B cell (primary cell): ENCODE data around the gene INPP4A. TPM values are rescaled to one million over a fixed set of nuclear protein-coding genes. Genes with fewer than 3 reads are reported as not detected.

Source experiments
- ATAC-seq: fragments of 200-7000 bp; cut with Tn5 transposase; one replicate; pipeline ENCODE4 v1.10.0; 2021; ENCODE audit warnings: low read depth, mild to moderate bottlenecking, moderate number of reproducible peaks, moderate library complexity
- CTCF ChIA-PET: fragments of 350-600 bp; sonication (Branson Sonifier 250); formaldehyde crosslinking; loops from one replicate; lab custom pipeline; 2021; ENCODE audit warnings: antibody characterized with exemption, inconsistent platforms; lab: Charles Lee
- POLR2A ChIA-PET: fragments of 350-600 bp; sonication (Branson Sonifier 250); formaldehyde crosslinking; loops from one replicate; lab custom pipeline; 2021; ENCODE audit warnings: antibody characterized with exemption; lab: Charles Lee
- DNase-seq: peaks from one replicate; pipeline ENCODE4 v3.0.0; 2013
- H2AFZ ChIP-seq: 2 replicates; pipeline ENCODE4 v1.6.1; 2012; ENCODE audit warnings: mild to moderate bottlenecking, low read depth, low read length; ENCODE audit not compliant: insufficient read depth, poor library complexity, severe bottlenecking
- H3K27ac ChIP-seq, 2 donors: 1 replicate in 1 of 2; 2 replicates in 1 of 2; pipeline ENCODE4 v1.5.1; 2012 to 2013; ENCODE audit warnings: low read length in 2 of 2, mild to moderate bottlenecking in 2 of 2, moderate library complexity in 1 of 2
- H3K27me3 ChIP-seq, 4 experiments: fragments of 200-600 bp in 1 of 4; sonication (generic) in 1 of 4; replicated peaks in 1 of 4; 1 replicate in 2 of 4; 2 replicates in 2 of 4; pipeline versions ENCODE4 v1.6.1 to v1.7.0; 2013 to 2016; ENCODE audit warnings: low read length in 3 of 4, mild to moderate bottlenecking in 2 of 4, mixed read lengths in 1 of 4, moderate library complexity in 1 of 4; ENCODE audit not compliant: insufficient read depth in 4 of 4, control insufficient read depth in 3 of 4; ENCODE audit errors: control extremely low read depth in 1 of 4
- H3K36me3 ChIP-seq, 2 experiments: replicated peaks in 1 of 2; 1 replicate in 1 of 2; 2 replicates in 1 of 2; pipeline versions ENCODE4 v1.6.1 to v1.7.1; 2013; ENCODE audit warnings: low read length in 1 of 2; ENCODE audit not compliant: insufficient read depth in 2 of 2, control insufficient read depth in 1 of 2; ENCODE audit errors: control extremely low read depth in 1 of 2, extremely low read depth in 1 of 2
- H3K4me1 ChIP-seq, 2 donors: fragments of 200-600 bp in 1 of 2; sonication (generic) in 1 of 2; 1 replicate in 1 of 2; 2 replicates in 1 of 2; pipeline versions ENCODE4 v1.5.1 to v1.6.1; 2013 to 2017; ENCODE audit warnings: low read length in 2 of 2; ENCODE audit not compliant: control insufficient read depth in 2 of 2, insufficient read depth in 2 of 2
- H3K4me2 ChIP-seq: replicated peaks from 2 replicates; pipeline ENCODE3; 2012; ENCODE audit warnings: mild to moderate bottlenecking, low read depth, low read length; ENCODE audit not compliant: poor library complexity, severe bottlenecking
- H3K4me3 ChIP-seq, 5 experiments: fragments of 200-600 bp in 1 of 5; sonication (generic) in 1 of 5; 1 replicate in 3 of 5; 2 replicates in 2 of 5; pipeline versions ENCODE4 v1.5.1 to v1.7.0; 2011 to 2016; ENCODE audit warnings: low read length in 4 of 5, mild to moderate bottlenecking in 4 of 5, low read depth in 2 of 5, control low read depth in 1 of 5, moderate library complexity in 1 of 5; ENCODE audit not compliant: insufficient read depth in 1 of 5; ENCODE audit errors: control extremely low read depth in 1 of 5, extremely low read depth in 1 of 5
- H3K79me2 ChIP-seq: fragments of 200-600 bp; sonication (generic); one replicate; pipeline ENCODE4 v1.6.0; 2016; ENCODE audit warnings: low read length; ENCODE audit not compliant: control insufficient read depth, insufficient read depth
- H3K9ac ChIP-seq: fragments of 200-600 bp; sonication (generic); 2 replicates; pipeline ENCODE4 v1.6.1; 2017; ENCODE audit warnings: mild to moderate bottlenecking, low read length, moderate library complexity
- H3K9me3 ChIP-seq, 3 donors: one replicate each; pipeline versions ENCODE4 v1.6.1 to v1.7.1; 2013; ENCODE audit warnings: low read length in 2 of 3; ENCODE audit not compliant: control insufficient read depth in 2 of 3, insufficient read depth in 1 of 3; ENCODE audit errors: control extremely low read depth in 1 of 3
- H4K20me1 ChIP-seq: 2 replicates; pipeline ENCODE4 v1.6.0; 2012; ENCODE audit warnings: mild to moderate bottlenecking, low read length; ENCODE audit not compliant: insufficient read depth, control insufficient read depth, poor library complexity, severe bottlenecking
- H3K27ac Mint-ChIP-seq: one replicate; pipeline ENCODE4 v1.8.0; 2021; ENCODE audit warnings: mixed read lengths
- H3K27me3 Mint-ChIP-seq: one replicate; pipeline ENCODE4 v1.8.0; 2021; ENCODE audit warnings: mixed read lengths
- H3K4me1 Mint-ChIP-seq: one replicate; pipeline ENCODE4 v1.8.0; 2021; ENCODE audit warnings: mixed read lengths
- H3K4me3 Mint-ChIP-seq: one replicate; pipeline ENCODE4 v1.8.0; 2021; ENCODE audit warnings: mixed read lengths
- H3K9me3 Mint-ChIP-seq: one replicate; pipeline ENCODE4 v1.8.0; 2022; ENCODE audit warnings: mixed read lengths; ENCODE audit not compliant: insufficient read depth
- CTCF ChIP-seq: fragments of 200-600 bp; IDR thresholded peaks from one replicate; pipeline ENCODE4 v1.8.0; 2022; ENCODE audit warnings: antibody characterized with exemption, mild to moderate bottlenecking
- EZH2 ChIP-seq: IDR thresholded peaks from 2 replicates; pipeline ENCODE4 v1.6.1; 2012; ENCODE audit warnings: borderline replicate concordance, low read depth, mild to moderate bottlenecking, moderate library complexity, low read length; ENCODE audit not compliant: insufficient read depth, poor library complexity, severe bottlenecking
- whole genome bisulfite sequencing: methylation state at CpG from one replicate; pipeline ENCODE4 v1.1.5; 2013; ENCODE audit warnings: missing lambda C conversion rate; ENCODE audit not compliant: insufficient coverage; 5-methylcytosine and 5-hydroxymethylcytosine counted together
- intact Hi-C: fragments of 100-400 bp; cut with micrococcal nuclease; formaldehyde crosslinking; loops from one replicate; pipeline ENCODE4 v1.10.0; 2022
- polyA plus RNA-seq: library from polyadenylated mRNA; depleted of rRNA; stranded (reverse); fragments of >200 nt; gene quantifications from 2 replicates; pipeline ENCODE4 v1.2.3, GENCODE V29; 2012
- total RNA-seq, 2 donors: library from RNA; stranded (reverse); fragments of 120-200 nt in 1 of 2; gene quantifications; 1 replicate in 1 of 2; 2 replicates in 1 of 2; pipeline versions ENCODE4 v1.2.3 to v1.2.4, GENCODE V29; 2013 to 2022

INPP4A gene
- total and polyA plus RNA-seq, 2 donors (not counting 1 experiment from before 2014, with no cell fraction given) = 10.7 to 22.5 TPM

GRCh38 chr2:98578231-98578630, 133.6 kb downstream of the INPP4A start:
- ChIA-PET POLR2A (no interaction called here), CTCF (interaction anchor here (1.0 kb wide), 1 partner anchor 18 kb away, joined by 3 read pairs; no protein-coding TSS in a partner anchor)
- H3K27ac Mint-ChIP-seq = no peak overlapping the region
- H3K9me3 Mint-ChIP-seq = no peaks in the 10 kb centered on the region
- no peak for ATAC-seq
- intact Hi-C loops = no loop called here
- Histone ChIP-seq H3K4me3 (no peak overlapping the region), H3K27ac (no peak overlapping the region), H3K4me1 (peaks cover 6 to 10% of the 10 kb centered on the region in 2 donors), H3K36me3 (peaks cover 0 to 17% of the 10 kb centered on the region in 2 experiments), H3K4me2 (no peak overlapping the region), H2AFZ (no peak overlapping the region), H3K9me3 (no peaks in the 10 kb centered on the region), H3K27me3 (no peaks in the 10 kb centered on the region), H3K79me2 (no peaks in the 10 kb centered on the region), H4K20me1 (no peaks in the 10 kb centered on the region), H3K9ac (no peak overlapping the region)
- H3K4me3 Mint-ChIP-seq = no peak overlapping the region
- H3K4me1 Mint-ChIP-seq = peaks cover 10% of the 10 kb centered on the region
- no peaks in the 10 kb centered on the region for H3K27me3 Mint-ChIP-seq
- 98% methylated on average over 9 of the region's 9 CpGs for WGBS
- DNase-seq = no peak
- TF ChIP-seq CTCF (no peak), EZH2 (no peak)

- no peak overlapping the region for H3K4me3 ChIP-seq
- no peaks in the 10 kb centered on the region for H3K9me3 ChIP-seq
- H3K27ac Mint-ChIP-seq = no peak overlapping the region
- H3K4me2 ChIP-seq = no peak overlapping the region
- POLR2A ChIA-PET = interaction anchor here (0.7 kb wide), 1 partner anchor 85 kb away, joined by 5 read pairs; no protein-coding TSS in a partner anchor
- no peaks in the 10 kb centered on the region for H3K27me3 ChIP-seq
- H3K9ac ChIP-seq = no peak overlapping the region
- H3K79me2 ChIP-seq = no peaks in the 10 kb centered on the region
- no peak overlapping the region for H3K4me3 Mint-ChIP-seq
- intact Hi-C loops = no loop called here
- no peaks in the 10 kb centered on the region for H3K27me3 Mint-ChIP-seq
- H3K9me3 Mint-ChIP-seq = no peaks in the 10 kb centered on the region
- peaks cover 6 to 10% of the 10 kb centered on the region in 2 donors for H3K4me1 ChIP-seq
- H2AFZ ChIP-seq = no peak overlapping the region
- WGBS = 99% methylated on average over 7 of the region's 7 CpGs
- H4K20me1 ChIP-seq = no peaks in the 10 kb centered on the region
- ATAC-seq (no peak), DNase-seq (no peak)
- CTCF ChIA-PET = interaction anchor here (0.9 to 1.0 kb wide), 2 partner anchors 11 to 168 kb away, joined by 3 read pairs; no protein-coding TSS in a partner anchor
- peaks cover 0 to 20% of the 10 kb centered on the region in 2 experiments for H3K36me3 ChIP-seq
- peaks cover 10% of the 10 kb centered on the region for H3K4me1 Mint-ChIP-seq
- TF ChIP-seq CTCF (no peak), EZH2 (no peak)
- H3K27ac ChIP-seq = no peak overlapping the region
These were observed 135.3 kb downstream of the INPP4A start for GRCh38 chr2:98579926-98580325.
